Mucosa of descending colon (tissue), 3 donors: Measurements from ENCODE around the gene GFOD1. TPM values are rescaled to one million over a fixed set of nuclear protein-coding genes. Genes with fewer than 3 reads are reported as not detected.
A peak's percentile ranks its signal among the peaks of the same experiment; 100 is the strongest.

Experiments
- ATAC-seq: fragments of 200-7000 bp; cut with Tn5 transposase; one replicate; pipeline ENCODE4 v1.9.1; 2020; ENCODE audit warnings: mild to moderate bottlenecking, moderate library complexity
- DNase-seq, 3 donors: peaks; one replicate each; pipeline ENCODE4 v3.0.0-alpha.2; 2020
- H3K36me3 ChIP-seq: fragments of 200-600 bp; one replicate; pipeline ENCODE4 v1.8.0; 2021; ENCODE audit warnings: low read depth, mild to moderate bottlenecking
- H3K4me1 ChIP-seq: fragments of 200-600 bp; one replicate; pipeline ENCODE4 v1.8.0; 2021; ENCODE audit warnings: low read depth, mild to moderate bottlenecking
- H3K4me3 ChIP-seq: fragments of 200-600 bp; one replicate; pipeline ENCODE4 v1.8.0; 2021; ENCODE audit warnings: mild to moderate bottlenecking
- H3K9me3 ChIP-seq: fragments of 200-600 bp; one replicate; pipeline ENCODE4 v1.8.0; 2021; ENCODE audit warnings: mild to moderate bottlenecking
- intact Hi-C, 2 donors: fragments of 100-400 bp; cut with DNase I in 1 of 2; cut with micrococcal nuclease in 1 of 2; formaldehyde crosslinking; loops; one replicate each; pipeline versions ENCODE4 v1.11.0 to v1.11.1; 2022; cut with DNase I, micrococcal nuclease
- total RNA-seq, 3 donors: library from RNA; stranded (reverse); fragmentation: NEBNext Ultra II Directional in 2 of 3; extraction: Animal tissue kit (Norgen Biotek cat#: 25700) in 2 of 3; gene quantifications; one replicate each; pipeline versions ENCODE4 v1.2.1 to v1.2.4, GENCODE V29; 2021 to 2023
- TF ChIP-seq, protein P1 (sequence below): fragments of 200-600 bp; IDR thresholded peaks from one replicate; pipeline ENCODE4 v1.8.0; 2022; ENCODE audit warnings: antibody characterized with exemption, mild to moderate bottlenecking
- donor health status: DM: no; HTN: no; CAD: no; lungs with moderate emphysema.
- donor health status: DM: no; HTN: no; CAD: no.
- donor health status: DM: no; HTN: yes; CAD: no.

Gene GFOD1
- total RNA-seq, 3 donors from 2014 or later, result 10.4 to 22.4 (median 13.2) TPM

DNA sequence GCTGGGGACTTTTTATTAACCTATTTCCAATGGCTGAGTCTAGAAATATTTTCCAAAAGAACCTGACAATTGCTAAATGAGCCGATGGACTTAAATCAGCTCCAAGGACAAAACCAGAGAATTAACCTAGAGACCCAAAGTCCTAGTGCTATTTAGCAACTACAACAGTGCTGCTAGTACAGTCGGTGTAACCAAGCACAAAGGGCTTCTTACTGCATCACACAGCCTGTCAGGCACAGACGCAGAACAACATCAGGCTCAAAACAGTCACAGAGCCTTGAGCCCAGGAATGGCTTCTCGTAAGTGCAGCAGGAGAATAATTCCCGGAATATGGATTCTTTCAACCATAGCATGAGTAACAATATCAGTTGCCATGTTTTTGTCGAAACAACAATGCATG lies 70.0 kb downstream of the GFOD1 start:
- ATAC-seq (no peak), DNase-seq (no peak)
- intact Hi-C loops, result no loop called here
- no peak overlapping the region for H3K4me3 ChIP-seq
- H3K9me3 ChIP-seq, result no peaks in the 10 kb centered on the region
- TF ChIP-seq, protein P1, sequence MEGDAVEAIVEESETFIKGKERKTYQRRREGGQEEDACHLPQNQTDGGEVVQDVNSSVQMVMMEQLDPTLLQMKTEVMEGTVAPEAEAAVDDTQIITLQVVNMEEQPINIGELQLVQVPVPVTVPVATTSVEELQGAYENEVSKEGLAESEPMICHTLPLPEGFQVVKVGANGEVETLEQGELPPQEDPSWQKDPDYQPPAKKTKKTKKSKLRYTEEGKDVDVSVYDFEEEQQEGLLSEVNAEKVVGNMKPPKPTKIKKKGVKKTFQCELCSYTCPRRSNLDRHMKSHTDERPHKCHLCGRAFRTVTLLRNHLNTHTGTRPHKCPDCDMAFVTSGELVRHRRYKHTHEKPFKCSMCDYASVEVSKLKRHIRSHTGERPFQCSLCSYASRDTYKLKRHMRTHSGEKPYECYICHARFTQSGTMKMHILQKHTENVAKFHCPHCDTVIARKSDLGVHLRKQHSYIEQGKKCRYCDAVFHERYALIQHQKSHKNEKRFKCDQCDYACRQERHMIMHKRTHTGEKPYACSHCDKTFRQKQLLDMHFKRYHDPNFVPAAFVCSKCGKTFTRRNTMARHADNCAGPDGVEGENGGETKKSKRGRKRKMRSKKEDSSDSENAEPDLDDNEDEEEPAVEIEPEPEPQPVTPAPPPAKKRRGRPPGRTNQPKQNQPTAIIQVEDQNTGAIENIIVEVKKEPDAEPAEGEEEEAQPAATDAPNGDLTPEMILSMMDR, result no peak
- H3K36me3 ChIP-seq, result no peaks in the 10 kb centered on the region
- peaks cover 6% of the 10 kb centered on the region for H3K4me1 ChIP-seq

DNA sequence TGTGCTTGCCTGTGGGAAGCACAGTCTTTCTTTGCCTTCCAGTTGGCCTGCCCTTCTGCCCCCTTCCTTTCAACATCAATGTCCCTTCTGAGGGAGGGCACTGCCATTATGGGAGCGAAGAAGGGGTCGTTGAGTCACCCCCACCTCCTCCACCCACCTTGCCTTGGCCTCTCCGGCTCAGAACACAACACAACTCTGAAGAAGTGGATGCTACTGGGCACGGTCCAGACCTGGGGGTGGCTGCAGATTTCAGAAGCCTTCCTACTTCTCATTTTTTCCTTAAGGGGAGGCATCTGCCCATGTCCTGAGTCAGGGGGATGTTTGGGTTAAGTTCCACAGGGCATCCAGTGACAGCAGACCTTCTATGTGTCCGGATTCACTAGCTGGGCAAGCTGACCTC lies 72.1 kb downstream of the GFOD1 start:
- ATAC-seq, result no peak
- peaks cover 5% of the 10 kb centered on the region for H3K4me1 ChIP-seq

DNA sequence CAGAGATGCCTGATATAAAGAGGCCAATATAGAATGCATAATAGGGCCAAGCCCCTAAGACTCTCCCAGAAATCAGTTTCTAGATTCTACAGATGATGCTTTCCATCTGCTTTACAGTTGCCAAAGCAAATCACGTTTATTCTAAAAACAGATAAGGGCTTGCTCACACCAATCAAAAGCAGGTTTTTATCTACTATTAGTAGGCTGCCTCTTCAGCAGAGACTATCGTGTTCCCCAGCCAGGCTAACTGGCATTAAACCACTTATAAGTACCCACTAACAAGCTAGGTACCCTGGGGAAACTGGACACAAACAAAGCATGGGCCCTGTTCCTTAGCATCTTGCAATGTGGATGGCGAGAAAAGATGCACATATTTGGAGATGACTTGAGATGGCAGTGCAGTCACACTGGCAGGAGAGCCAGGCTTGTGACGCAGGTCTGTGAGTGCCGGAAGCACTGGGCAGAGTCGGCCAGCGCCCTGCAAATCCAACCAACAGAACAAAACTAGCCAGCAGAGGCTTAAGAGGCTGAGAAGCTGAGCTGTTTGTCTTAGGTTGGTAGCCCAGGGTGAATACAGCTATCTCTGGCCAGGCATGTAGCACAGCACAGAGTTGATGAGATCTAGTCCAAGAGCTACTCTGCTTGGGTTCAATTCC lies 73.4 kb downstream of the GFOD1 start:
- intact Hi-C loops, result no loop called here
- peak; percentile 9 for ATAC-seq
- Histone ChIP-seq H3K9me3 (no peaks in the 10 kb centered on the region), H3K4me3 (no peak overlapping the region), H3K36me3 (no peaks in the 10 kb centered on the region), H3K4me1 (peaks cover 2% of the 10 kb centered on the region)
- TF ChIP-seq, protein P1, result no peak
- no peak for DNase-seq

More for the DNA sequence above, 72.1 kb downstream of the GFOD1 start:
- H3K36me3 ChIP-seq, result no peaks in the 10 kb centered on the region
- no peaks in the 10 kb centered on the region for H3K9me3 ChIP-seq
- H3K4me3 ChIP-seq, result no peak overlapping the region
- intact Hi-C loops, result no loop called here
- TF ChIP-seq, protein P1, result no peak
- no peak for DNase-seq

DNA sequence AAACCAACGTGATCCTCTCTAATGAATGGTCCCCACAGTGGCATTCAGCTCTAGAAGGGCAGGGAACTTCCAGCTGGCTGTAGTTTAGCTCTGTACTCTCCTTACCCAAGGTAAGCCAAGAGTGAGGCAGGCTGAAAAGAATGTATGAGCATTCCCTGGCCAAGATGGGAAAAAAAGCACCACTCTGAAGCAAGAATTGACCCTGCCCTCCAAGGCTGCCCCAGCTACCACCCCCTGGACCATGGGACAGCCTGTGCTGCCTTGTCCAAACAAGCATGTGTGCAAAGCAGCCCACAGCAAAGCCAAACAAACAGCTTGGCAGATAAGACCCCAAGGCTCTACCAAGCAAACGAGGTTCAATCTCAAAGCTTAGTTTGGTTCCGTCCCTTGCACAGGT lies 73.9 kb downstream of the GFOD1 start:
- DNase-seq (no peak), ATAC-seq (no peak)
- TF ChIP-seq, protein P1, result no peak
- Histone ChIP-seq H3K36me3 (no peaks in the 10 kb centered on the region), H3K9me3 (no peaks in the 10 kb centered on the region), H3K4me3 (no peak overlapping the region), H3K4me1 (peaks cover 2% of the 10 kb centered on the region)
- intact Hi-C loops, result no loop called here

DNA sequence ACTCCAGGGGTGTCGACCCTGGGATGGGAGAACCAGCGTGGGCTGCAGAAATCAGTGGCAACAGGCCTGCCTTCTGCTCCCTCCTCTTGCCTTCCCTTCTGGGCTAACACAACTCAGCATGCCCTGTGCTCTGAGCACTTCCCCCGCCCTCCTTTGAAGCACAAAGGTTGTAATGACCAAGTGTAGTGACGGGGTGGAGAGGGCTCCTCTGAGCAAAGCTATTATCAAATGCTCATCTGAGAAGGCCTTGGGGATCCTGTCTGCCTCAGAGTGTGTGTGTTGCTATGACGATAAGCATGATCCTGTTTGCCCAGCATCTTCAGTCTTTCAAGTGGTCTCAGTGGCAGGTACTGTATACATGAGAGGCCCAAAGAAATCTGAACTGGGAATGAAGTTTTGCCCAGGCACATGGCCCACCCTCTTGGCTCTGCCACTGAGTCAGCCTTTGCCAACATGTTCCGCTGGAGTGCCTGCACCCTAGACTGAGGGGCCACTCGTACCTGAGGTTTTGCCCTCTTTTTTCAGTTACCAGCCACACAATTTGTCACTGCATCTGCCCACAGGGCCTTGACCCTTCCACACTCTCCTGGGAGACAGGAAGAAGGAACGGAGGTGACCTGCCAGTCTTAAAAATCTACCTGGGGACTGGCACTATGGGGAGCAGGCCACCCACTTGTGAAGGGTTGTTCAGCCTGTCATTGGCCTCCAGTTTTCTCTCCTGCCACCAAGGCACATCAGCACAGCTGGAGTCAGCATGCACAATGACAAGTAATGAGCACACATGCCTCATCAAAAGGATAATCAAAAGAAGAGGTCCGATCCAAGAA lies 74.5 kb downstream of the GFOD1 start:
- DNase-seq (no peak), ATAC-seq (peak; percentile 61)
- Histone ChIP-seq H3K4me1 (peaks cover 2% of the 10 kb centered on the region), H3K36me3 (no peaks in the 10 kb centered on the region), H3K4me3 (no peak overlapping the region), H3K9me3 (no peaks in the 10 kb centered on the region)
- TF ChIP-seq, protein P1, result no peak
- intact Hi-C loops, result no loop called here
